Kidney (tissue), 14 donors: ENCODE data around the gene TAOK1. TPM values are rescaled to one million over a fixed set of nuclear protein-coding genes. Genes with fewer than 3 reads are reported as not detected.

ENCODE experiments used
- DNase-seq, 5 donors: peaks; one replicate each; pipeline ENCODE4 v3.0.0-alpha.2; 2013 to 2020
- FAIRE-seq: peaks from 2 replicates; lab custom pipeline; 2012; peaks lifted over from hg19 to GRCh38; lab: Jason Lieb, UNC
- H3K27ac ChIP-seq, 2 donors: one replicate each; pipeline ENCODE4 v1.7.0; 2013; ENCODE audit warnings: low read depth in 2 of 2, low read length in 2 of 2, inconsistent platforms in 1 of 2
- H3K27me3 ChIP-seq: one replicate; pipeline ENCODE4 v1.7.1; 2013; ENCODE audit warnings: low read length, inconsistent platforms; ENCODE audit not compliant: control insufficient read depth, insufficient read depth
- H3K36me3 ChIP-seq, 3 donors: one replicate each; pipeline versions ENCODE4 v1.7.0 to v1.7.1; 2013; ENCODE audit warnings: low read length in 3 of 3, control low read depth in 1 of 3, inconsistent platforms in 1 of 3; ENCODE audit not compliant: insufficient read depth in 3 of 3, control insufficient read depth in 2 of 3
- H3K4me1 ChIP-seq, 3 donors: one replicate each; pipeline versions ENCODE4 v1.7.0 to v1.7.1; 2013; ENCODE audit warnings: low read length in 3 of 3, inconsistent platforms in 1 of 3, low read depth in 1 of 3; ENCODE audit not compliant: control insufficient read depth in 2 of 3, insufficient read depth in 2 of 3
- H3K4me3 ChIP-seq, 3 donors: one replicate each; pipeline versions ENCODE4 v1.7.0 to v1.8.1; 2013; ENCODE audit warnings: low read length in 3 of 3, control low read depth in 1 of 3, inconsistent platforms in 1 of 3
- H3K9ac ChIP-seq, 3 donors: one replicate each; pipeline versions ENCODE4 v1.7.0 to v1.7.1; 2013; ENCODE audit warnings: low read length in 3 of 3, control low read depth in 1 of 3, inconsistent platforms in 1 of 3
- H3K9me3 ChIP-seq, 3 donors: one replicate each; pipeline versions ENCODE4 v1.7.0 to v1.7.1; 2013; ENCODE audit warnings: low read length in 3 of 3, control low read depth in 1 of 3, inconsistent platforms in 1 of 3; ENCODE audit not compliant: control insufficient read depth in 2 of 3, insufficient read depth in 1 of 3
- intact Hi-C: fragments of 100-400 bp; cut with DNase I; formaldehyde crosslinking; loops from one replicate; pipeline ENCODE4 v1.11.1; 2022
- polyA plus RNA-seq: library from polyadenylated mRNA; stranded (reverse); fragments of 350-450 nt; fragmentation: Illumina TruSeq; extraction: RNeasy Lipid Tissue Mini Kit (QIAGEN cat#74804); gene quantifications from one replicate; pipeline ENCODE4 v1.2.3, GENCODE V29; 2014; ENCODE audit warnings: low read depth, low replicate concordance; ENCODE audit not compliant: insufficient read depth
- total RNA-seq: library from RNA; stranded (reverse); fragmentation: NEBNext Ultra II Directional; extraction: Animal tissue kit (Norgen Biotek cat#: 25700); gene quantifications from one replicate; pipeline ENCODE4 v1.2.1, GENCODE V29; 2021
- TF ChIP-seq, protein P1 (sequence below): IDR thresholded peaks from 3 replicates; pipeline ENCODE4 v1.5.1; 2012; ENCODE audit warnings: mild to moderate bottlenecking, moderate library complexity, borderline replicate concordance; ENCODE audit not compliant: insufficient read depth; ENCODE audit errors: extremely low read depth
- donor health status: control.
- donor health status: control.
- donor health status: control.
- donor health status: control.
- donor health status: control.
- donor health status: DM: yes; HTN: yes; CAD: no.
- donor health status: Normal renal cell carcinoma (clear cell type).

TAOK1 gene
- total and polyA plus RNA-seq, 2 donors from 2014 or later = 5.0 to 74.9 TPM

DNA sequence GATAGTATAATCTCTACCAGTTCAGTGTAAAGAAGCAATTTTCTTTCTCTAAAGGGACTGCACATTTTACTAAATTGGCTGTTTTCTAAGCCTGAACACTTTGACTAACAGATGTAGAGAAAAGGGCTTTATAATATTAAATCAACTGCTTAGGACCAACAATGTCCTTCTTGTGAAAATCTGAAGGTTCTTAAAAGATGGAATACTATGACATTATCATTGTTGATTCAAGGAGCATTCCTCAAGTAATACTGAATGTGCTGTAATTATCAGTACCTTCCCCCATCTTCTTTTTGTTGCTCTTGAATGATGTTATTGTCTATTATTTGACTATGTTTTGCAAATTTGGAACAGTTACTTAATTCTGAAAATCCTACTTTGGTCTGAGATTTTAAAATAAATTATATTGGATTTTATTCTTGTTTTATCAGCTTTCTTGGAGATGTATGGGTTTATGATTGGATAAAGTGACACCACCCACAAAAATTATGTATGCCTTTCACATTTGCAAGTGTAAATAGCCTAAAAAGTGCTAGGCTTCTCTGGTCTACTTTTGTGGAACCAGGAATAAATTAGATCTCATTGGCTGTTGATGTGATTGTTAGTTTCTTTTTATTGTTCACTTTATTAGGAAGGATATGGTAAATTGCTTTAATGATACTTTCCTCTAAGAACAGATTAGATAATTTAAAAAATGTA is 53.0 kb downstream of the TAOK1 start:
- Histone ChIP-seq H3K27ac (no peak overlapping the region), H3K27me3 (no peaks in the 10 kb centered on the region), H3K4me3 (no peak overlapping the region), H3K4me1 (no peaks in the 10 kb centered on the region), H3K36me3 (no peaks in the 10 kb centered on the region), H3K9ac (no peak overlapping the region), H3K9me3 (no peaks in the 10 kb centered on the region)
- TF ChIP-seq, protein P1, sequence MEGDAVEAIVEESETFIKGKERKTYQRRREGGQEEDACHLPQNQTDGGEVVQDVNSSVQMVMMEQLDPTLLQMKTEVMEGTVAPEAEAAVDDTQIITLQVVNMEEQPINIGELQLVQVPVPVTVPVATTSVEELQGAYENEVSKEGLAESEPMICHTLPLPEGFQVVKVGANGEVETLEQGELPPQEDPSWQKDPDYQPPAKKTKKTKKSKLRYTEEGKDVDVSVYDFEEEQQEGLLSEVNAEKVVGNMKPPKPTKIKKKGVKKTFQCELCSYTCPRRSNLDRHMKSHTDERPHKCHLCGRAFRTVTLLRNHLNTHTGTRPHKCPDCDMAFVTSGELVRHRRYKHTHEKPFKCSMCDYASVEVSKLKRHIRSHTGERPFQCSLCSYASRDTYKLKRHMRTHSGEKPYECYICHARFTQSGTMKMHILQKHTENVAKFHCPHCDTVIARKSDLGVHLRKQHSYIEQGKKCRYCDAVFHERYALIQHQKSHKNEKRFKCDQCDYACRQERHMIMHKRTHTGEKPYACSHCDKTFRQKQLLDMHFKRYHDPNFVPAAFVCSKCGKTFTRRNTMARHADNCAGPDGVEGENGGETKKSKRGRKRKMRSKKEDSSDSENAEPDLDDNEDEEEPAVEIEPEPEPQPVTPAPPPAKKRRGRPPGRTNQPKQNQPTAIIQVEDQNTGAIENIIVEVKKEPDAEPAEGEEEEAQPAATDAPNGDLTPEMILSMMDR = no peak
- DNase-seq = no peak
- intact Hi-C loops = no loop called here
- FAIRE-seq = no peak

DNA sequence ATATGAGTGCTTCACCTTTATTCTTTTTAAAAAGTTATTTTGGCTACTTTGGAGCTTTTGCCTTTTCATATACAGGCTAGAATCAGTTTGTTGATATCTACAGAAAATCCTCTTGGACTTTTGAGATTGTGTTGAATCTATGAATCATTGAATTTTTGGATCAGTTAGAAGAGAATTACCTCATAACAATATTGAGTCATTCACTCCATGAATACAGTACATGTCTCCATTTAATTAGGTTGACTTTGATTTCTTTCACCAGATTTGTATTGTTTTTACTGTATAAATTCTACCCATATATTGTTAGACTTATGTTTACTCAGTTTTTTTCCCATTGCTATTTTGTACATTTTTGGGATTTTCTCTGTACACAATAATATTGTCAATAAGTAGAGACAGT is 54.4 kb downstream of the TAOK1 start:
- Histone ChIP-seq H3K4me3 (no peak overlapping the region), H3K36me3 (no peaks in the 10 kb centered on the region), H3K4me1 (no peaks in the 10 kb centered on the region), H3K9ac (no peak overlapping the region), H3K9me3 (no peaks in the 10 kb centered on the region), H3K27me3 (no peaks in the 10 kb centered on the region), H3K27ac (no peak overlapping the region)
- DNase-seq (no peak), FAIRE-seq (peak; percentile 30)
- intact Hi-C loops = no loop called here
- TF ChIP-seq, protein P1 = no peak

GRCh38 chr17:29445844-29446243 is 55.7 kb downstream of the TAOK1 start:
- no peak overlapping the region for H3K4me3 ChIP-seq
- H3K27ac ChIP-seq = no peak overlapping the region
- H3K9ac ChIP-seq = no peak overlapping the region
- TF ChIP-seq, protein P1 = no peak
- FAIRE-seq (no peak), DNase-seq (no peak)
- H3K4me1 ChIP-seq = peaks cover 0 to 4% (median 0%) of the 10 kb centered on the region in 3 donors
- intact Hi-C loops = no loop called here
- no peaks in the 10 kb centered on the region for H3K36me3 ChIP-seq
- no peaks in the 10 kb centered on the region for H3K9me3 ChIP-seq
- no peaks in the 10 kb centered on the region for H3K27me3 ChIP-seq
